Kidney (tissue), 14 donors: ENCODE data around the gene FAT1. TPM values are rescaled to one million over a fixed set of nuclear protein-coding genes. Genes with fewer than 3 reads are reported as not detected.
A peak's percentile ranks its signal among the peaks of the same experiment; 100 is the strongest.

Experiments used
- DNase-seq, 5 donors: peaks; one replicate each; pipeline ENCODE4 v3.0.0-alpha.2; 2013 to 2020
- FAIRE-seq: peaks from 2 replicates; lab custom pipeline; 2012; peaks lifted over from hg19 to GRCh38; lab: Jason Lieb, UNC
- H3K27ac ChIP-seq, 2 donors: one replicate each; pipeline ENCODE4 v1.7.0; 2013; ENCODE audit warnings: low read depth in 2 of 2, low read length in 2 of 2, inconsistent platforms in 1 of 2
- H3K27me3 ChIP-seq: one replicate; pipeline ENCODE4 v1.7.1; 2013; ENCODE audit warnings: low read length, inconsistent platforms; ENCODE audit not compliant: control insufficient read depth, insufficient read depth
- H3K36me3 ChIP-seq, 3 donors: one replicate each; pipeline versions ENCODE4 v1.7.0 to v1.7.1; 2013; ENCODE audit warnings: low read length in 3 of 3, control low read depth in 1 of 3, inconsistent platforms in 1 of 3; ENCODE audit not compliant: insufficient read depth in 3 of 3, control insufficient read depth in 2 of 3
- H3K4me1 ChIP-seq, 3 donors: one replicate each; pipeline versions ENCODE4 v1.7.0 to v1.7.1; 2013; ENCODE audit warnings: low read length in 3 of 3, inconsistent platforms in 1 of 3, low read depth in 1 of 3; ENCODE audit not compliant: control insufficient read depth in 2 of 3, insufficient read depth in 2 of 3
- H3K4me3 ChIP-seq, 3 donors: one replicate each; pipeline versions ENCODE4 v1.7.0 to v1.8.1; 2013; ENCODE audit warnings: low read length in 3 of 3, control low read depth in 1 of 3, inconsistent platforms in 1 of 3
- H3K9ac ChIP-seq, 3 donors: one replicate each; pipeline versions ENCODE4 v1.7.0 to v1.7.1; 2013; ENCODE audit warnings: low read length in 3 of 3, control low read depth in 1 of 3, inconsistent platforms in 1 of 3
- H3K9me3 ChIP-seq, 3 donors: one replicate each; pipeline versions ENCODE4 v1.7.0 to v1.7.1; 2013; ENCODE audit warnings: low read length in 3 of 3, control low read depth in 1 of 3, inconsistent platforms in 1 of 3; ENCODE audit not compliant: control insufficient read depth in 2 of 3, insufficient read depth in 1 of 3
- CTCF ChIP-seq: IDR thresholded peaks from 3 replicates; pipeline ENCODE4 v1.5.1; 2012; ENCODE audit warnings: mild to moderate bottlenecking, moderate library complexity, borderline replicate concordance; ENCODE audit not compliant: insufficient read depth; ENCODE audit errors: extremely low read depth
- intact Hi-C: fragments of 100-400 bp; cut with DNase I; formaldehyde crosslinking; loops from one replicate; pipeline ENCODE4 v1.11.1; 2022
- polyA plus RNA-seq: library from polyadenylated mRNA; stranded (reverse); fragments of 350-450 nt; fragmentation: Illumina TruSeq; extraction: RNeasy Lipid Tissue Mini Kit (QIAGEN cat#74804); gene quantifications from one replicate; pipeline ENCODE4 v1.2.3, GENCODE V29; 2014; ENCODE audit warnings: low read depth, low replicate concordance; ENCODE audit not compliant: insufficient read depth
- total RNA-seq: library from RNA; stranded (reverse); fragmentation: NEBNext Ultra II Directional; extraction: Animal tissue kit (Norgen Biotek cat#: 25700); gene quantifications from one replicate; pipeline ENCODE4 v1.2.1, GENCODE V29; 2021
- donor health status: control.
- donor health status: control.
- donor health status: control.
- donor health status: control.
- donor health status: control.
- donor health status: DM: yes; HTN: yes; CAD: no.
- donor health status: Normal renal cell carcinoma (clear cell type).

The FAT1 gene
- total and polyA plus RNA-seq, 2 donors from 2014 or later = 62.2 to 254 TPM

DNA sequence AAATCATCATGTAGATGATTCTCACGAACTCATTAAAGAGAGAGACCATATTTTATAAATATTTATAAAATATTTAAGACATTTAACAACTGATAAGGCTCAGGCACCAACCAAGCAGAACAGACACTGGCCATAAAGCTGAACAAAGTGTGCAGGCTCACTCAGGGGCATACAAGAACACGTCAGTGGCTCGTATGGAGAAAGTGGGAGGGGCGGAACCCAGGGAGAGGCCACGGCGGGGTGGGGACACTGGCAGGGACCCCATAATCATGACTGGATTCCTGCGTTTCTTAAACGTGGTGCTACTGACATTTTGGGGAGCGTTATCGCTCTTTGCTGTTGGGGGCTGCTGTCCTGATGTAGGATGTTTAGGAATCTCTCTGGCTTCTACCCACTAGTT lies 31.3 kb upstream of the FAT1 start:
- no peaks in the 10 kb centered on the region for H3K9me3 ChIP-seq
- H3K27me3 ChIP-seq = no peaks in the 10 kb centered on the region
- no peak for TF ChIP-seq CTCF
- H3K9ac ChIP-seq = no peak overlapping the region
- H3K4me1 ChIP-seq = peaks cover 0 to 13% (median 0%) of the 10 kb centered on the region in 3 donors
- intact Hi-C loops = no loop called here
- DNase-seq (no peak), FAIRE-seq (no peak)
- H3K27ac ChIP-seq = peak overlapping the region in 1 of 2 donors; percentile 5
- H3K36me3 ChIP-seq = no peaks in the 10 kb centered on the region
- H3K4me3 ChIP-seq = no peak overlapping the region

DNA sequence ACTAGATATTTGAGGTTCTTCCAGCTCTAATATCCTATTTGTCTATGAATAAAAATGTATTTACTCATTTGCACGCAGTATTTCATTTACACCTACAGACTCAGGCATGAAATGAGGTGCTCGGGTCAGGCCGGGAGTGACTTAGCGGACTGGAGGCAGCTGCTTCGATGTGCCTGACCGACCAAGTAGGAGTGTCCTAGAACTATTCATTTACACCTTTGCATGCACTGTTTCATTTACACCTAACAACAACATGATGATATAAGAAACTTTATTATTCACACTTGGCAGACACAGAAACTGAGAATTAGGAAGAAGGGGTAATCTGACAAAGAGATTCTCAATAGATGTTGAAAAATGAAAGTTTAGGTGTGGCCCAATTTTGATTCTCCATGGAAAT lies 28.7 kb upstream of the FAT1 start:
- Histone ChIP-seq H3K4me1 (peaks cover 0 to 13% (median 0%) of the 10 kb centered on the region in 3 donors), H3K9ac (no peak overlapping the region), H3K27me3 (no peaks in the 10 kb centered on the region), H3K4me3 (no peak overlapping the region), H3K36me3 (no peaks in the 10 kb centered on the region), H3K9me3 (no peaks in the 10 kb centered on the region), H3K27ac (no peak overlapping the region)
- DNase-seq (peak in 2 of 5 donors; percentile 40 to 44), FAIRE-seq (no peak)
- TF ChIP-seq CTCF = no peak
- intact Hi-C loops = no loop called here

DNA sequence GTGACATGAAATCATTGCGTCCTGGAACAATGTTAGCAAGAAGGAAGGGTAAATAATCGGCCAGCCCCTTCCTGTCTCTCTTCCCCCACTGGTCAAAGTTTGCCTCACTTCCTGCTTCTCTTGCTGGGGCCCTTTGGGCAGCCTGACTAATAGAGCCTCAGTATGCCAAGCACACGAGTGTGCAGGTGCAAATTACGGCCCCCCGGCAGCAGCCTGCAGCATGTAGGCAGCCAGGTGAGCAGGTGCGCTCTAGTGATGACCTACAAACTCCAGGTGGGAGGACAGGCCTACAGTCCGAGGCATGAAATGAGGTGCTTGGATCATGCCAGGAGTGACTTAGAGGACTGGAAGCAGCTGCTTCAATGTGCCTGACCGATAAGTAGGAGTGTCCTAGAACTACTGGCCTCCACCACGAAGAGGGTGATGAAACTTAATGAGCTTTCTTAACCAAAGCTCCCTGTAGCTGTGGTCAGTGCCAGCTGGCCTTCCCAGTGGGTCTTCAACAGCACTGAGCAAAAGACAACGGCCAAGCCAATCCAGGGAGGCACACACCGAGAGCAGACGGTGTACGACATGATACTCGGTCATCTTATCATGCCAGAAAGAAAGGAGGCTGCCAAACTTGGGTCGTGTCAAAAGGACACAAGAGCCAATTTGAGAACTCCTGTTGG lies 26.1 kb upstream of the FAT1 start:
- no peak for DNase-seq
- no peak for TF ChIP-seq CTCF
- FAIRE-seq = no peak

DNA sequence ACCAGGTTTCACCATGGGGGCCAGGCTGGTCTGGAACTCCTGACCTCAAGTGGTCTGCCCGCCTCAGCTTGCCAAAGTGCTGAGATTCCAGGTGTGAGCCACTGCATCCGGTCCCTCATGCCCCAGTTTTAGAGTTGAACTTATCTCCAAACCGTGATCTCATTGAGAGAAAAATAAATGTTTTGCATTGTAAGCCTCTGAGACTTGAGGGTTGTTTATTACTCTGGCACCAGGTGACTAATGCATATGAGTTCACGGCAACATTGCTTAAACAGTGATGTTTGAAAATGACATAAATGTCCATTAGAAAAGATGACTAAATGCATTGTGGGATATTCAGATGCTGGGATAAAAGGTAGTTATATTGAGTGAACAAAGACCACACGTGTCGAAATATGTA lies 22.9 kb upstream of the FAT1 start:
- no peak for FAIRE-seq

More for the DNA sequence above, 26.1 kb upstream of the FAT1 start:
- H3K4me1 ChIP-seq = peaks cover 0 to 13% (median 0%) of the 10 kb centered on the region in 3 donors
- H3K36me3 ChIP-seq = no peaks in the 10 kb centered on the region
- H3K9ac ChIP-seq = no peak overlapping the region
- intact Hi-C loops = no loop called here
- H3K4me3 ChIP-seq = no peak overlapping the region
- no peak overlapping the region for H3K27ac ChIP-seq
- H3K9me3 ChIP-seq = no peaks in the 10 kb centered on the region
- H3K27me3 ChIP-seq = no peaks in the 10 kb centered on the region

More for the DNA sequence above, 22.9 kb upstream of the FAT1 start:
- no peaks in the 10 kb centered on the region for H3K9me3 ChIP-seq
- H3K4me1 ChIP-seq = peaks cover 0 to 2% (median 0%) of the 10 kb centered on the region in 3 donors
- no peaks in the 10 kb centered on the region for H3K36me3 ChIP-seq
- H3K9ac ChIP-seq = no peak overlapping the region
- H3K27me3 ChIP-seq = no peaks in the 10 kb centered on the region
- TF ChIP-seq CTCF = no peak
- no peak overlapping the region for H3K4me3 ChIP-seq
- DNase-seq = no peak
- no peak overlapping the region for H3K27ac ChIP-seq
- intact Hi-C loops = no loop called here
